GM19395 (cell line): ENCODE measurements around the gene APBB2.
"Not testable (repeated sequence)": the region's sequence is repeated elsewhere in the genome, so short reads cannot be mapped to it uniquely, and the experiment has no call there.

ENCODE experiments used
- ATAC-seq: cut with Tn5 transposase; IDR thresholded peaks from one replicate; pipeline ENCODE4 v1.9.1; 2021; ENCODE audit warnings: mild to moderate bottlenecking, moderate library complexity; ENCODE audit not compliant: unreplicated experiment

Gene APBB2

DNA sequence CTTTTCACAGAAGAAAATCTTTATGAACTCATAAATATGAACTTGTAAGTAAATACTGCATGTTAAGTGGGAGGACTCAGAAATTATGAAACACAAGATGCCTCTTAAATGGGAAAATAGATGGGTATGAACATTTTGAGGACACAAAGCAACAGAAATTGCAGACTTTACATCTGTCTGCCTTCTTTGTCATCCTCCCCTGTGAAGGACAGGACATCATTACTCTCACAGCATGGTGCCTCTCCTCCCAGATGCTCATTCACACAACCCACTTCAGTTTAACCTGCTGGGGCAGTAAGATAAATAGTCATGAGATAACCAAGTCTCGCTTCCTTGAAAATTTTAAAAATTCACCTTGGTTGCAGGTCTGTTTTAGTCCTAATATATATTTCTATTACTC lies 144.5 kb downstream of the APBB2 start:
- ATAC-seq, result no peak

DNA sequence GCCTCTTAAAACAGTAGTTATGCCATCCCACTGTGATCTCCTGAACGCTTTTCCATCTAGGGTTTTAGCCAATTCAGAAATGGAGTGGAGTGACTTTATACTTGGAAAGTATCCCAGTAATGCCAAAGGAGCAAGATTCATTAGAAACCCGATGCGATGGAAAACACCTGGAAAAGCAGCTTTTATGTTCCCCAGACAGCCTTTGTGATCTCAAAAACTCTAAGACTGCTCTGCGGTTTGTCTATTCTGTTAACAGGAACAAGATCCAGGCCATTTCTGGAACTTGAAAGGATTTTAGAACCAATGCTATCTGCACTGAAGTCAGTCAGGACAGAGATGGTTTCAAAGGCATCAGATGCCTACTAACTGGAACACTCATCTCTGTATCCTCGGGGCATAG lies 145.1 kb downstream of the APBB2 start:
- no peak for ATAC-seq

DNA sequence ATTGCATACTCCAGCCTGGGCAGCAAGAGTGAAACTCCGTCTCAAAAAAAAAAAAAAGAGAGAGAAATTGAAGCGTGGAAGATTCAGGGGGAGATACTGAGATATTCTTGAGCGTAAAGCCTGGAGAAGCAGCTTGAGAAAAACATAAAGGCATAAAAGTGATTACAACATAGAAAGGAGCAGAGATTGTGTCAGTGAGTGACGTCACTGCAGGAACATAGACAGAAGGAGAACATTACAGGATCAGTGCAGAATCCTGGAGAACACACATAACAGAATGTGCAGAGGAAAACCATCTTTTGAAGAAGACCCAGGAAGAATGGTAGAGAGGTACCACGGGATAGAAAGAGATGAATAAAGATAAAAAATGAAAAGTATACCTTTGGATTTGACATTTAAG lies 147.0 kb downstream of the APBB2 start:
- ATAC-seq, result no peak

DNA sequence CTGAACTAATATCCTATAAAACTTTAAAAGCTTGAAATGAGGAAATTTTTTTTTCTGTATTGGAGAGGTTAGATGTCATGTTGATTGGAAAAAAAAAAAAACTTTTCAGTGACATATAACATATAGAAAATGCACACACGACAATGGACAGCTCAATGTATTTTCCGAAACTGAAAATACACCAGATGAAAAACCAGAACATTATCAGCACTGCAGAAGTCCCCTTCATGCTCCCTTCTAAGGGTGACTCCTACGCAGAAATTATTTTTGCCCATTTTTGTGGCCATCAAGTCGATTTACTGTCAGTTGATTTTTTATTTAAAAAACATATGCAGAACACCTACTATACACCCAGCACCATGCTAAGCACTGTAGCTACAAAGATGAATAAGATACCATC lies 148.3 kb downstream of the APBB2 start:
- ATAC-seq, result no peak

DNA sequence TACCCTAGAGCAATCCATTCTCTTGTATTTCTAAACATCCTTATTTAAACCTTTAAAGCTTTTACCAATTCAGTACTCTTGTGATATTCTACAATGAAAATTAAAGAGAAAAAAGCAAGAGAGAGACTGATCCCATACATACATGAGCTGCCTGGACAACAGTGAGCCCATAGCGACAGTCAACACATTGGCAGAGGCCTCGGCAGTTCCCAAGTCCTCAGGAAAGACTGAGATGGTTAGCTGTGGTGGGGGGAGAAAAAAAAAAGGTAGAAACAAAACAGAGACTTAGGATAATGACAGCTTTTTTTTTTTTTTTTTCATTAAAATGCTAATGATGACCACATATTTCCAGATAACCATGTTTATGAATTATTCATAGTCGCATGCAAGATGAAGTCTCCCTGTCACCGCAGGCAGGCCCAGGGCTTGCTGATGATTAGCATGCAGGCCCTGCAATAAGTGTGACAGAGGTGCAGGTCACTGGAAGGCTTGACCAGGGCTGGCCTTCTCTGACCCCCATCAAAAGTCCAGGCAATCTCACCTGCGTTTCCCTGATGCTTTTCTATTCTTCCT lies 148.8 kb downstream of the APBB2 start:
- ATAC-seq, result no peak

DNA sequence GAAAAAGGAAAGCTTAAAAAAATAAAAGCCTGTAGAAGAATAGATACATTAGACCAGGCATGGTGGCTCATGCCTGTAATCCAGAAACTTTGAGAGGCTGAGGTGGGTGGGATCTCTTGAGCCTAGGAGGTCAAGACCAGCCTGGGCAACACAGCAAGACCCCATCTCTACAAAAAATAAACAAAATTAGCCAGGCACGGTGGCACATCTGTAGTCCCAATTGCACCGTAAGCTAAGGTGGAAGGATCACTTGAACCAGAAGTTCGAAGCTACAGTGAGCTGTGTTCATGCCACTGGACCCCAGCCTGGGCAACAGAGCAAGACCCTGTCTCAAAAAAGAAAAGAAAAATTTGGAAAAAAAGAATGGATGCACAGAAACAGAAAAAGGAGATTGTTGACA lies 149.4 kb downstream of the APBB2 start:
- ATAC-seq, result no peak

DNA sequence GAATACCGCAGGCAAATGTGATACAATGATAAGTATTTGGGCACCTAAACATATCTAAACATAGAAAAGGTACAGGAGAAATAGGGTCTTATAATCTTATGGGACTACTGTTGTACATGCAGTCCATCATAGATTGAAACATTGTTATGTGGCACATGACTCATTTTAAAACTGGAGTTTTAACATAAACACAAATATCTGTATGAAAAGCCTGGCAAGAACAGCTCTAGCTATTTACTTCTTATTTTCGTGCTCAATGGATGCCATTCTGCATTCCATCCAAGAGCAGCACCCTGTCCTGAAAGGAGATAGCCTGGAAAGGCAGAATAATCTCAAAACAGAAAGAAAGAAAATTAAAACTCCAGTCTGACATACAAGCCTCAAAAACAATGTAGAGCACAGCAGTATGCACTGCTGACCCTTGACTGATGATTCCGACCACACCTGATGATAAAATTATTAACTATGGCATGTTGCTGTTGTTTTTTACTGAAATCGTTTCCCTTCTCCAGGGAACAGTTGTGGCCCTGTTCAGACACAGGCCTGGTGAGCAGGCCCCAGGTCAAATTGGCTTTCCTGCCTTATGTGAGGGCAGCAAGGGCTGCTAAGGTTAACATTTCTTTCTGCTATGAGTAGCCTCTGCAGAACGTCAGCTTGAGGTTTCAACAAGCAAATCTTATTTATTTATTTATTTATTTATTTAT lies 152.7 kb downstream of the APBB2 start:
- ATAC-seq, result no peak

DNA sequence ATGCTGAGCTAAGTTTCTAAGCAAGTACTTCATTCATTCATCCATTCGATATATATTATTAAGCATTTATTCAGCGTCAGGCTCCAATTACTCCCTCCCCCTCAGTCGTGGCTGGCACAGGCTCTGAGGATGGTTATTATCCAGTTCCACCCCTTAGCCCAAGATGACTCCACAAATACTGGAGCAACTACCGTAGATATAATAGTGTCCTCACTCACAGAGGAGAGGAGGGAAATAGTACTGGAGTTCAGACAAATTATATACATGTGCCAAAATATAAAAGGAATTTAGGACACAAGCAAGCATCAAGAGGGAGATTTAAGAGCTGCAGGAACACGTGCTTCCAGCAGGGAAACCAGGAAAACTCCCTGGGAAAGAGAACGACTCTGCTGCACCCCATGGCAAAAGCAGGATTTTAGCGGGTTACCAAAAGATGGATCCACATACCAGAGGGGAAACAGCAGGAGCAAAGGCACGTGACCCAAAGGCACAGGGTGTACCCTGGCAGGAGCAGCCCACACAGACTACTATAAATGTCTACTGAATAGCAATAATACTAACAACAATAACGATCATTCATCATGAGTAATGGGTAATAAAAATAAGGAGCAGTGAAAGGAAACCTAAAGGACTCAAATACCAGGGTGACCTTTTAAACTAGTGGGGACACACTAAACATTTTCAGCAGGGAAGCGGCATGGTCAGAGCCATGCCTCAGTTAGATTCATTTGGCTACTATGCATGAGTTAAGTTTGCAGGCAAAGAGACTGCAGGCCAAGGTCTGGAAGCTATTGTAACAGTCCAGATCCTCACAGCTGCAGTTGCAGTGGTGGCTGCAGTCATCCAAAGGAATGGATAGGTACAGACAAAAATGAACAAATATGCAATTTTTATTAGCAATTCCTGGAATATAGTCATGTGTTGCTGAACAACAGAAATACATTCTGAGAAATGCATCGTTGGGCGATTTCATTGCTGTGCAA lies 153.7 kb downstream of the APBB2 start:
- ATAC-seq, result no peak

DNA sequence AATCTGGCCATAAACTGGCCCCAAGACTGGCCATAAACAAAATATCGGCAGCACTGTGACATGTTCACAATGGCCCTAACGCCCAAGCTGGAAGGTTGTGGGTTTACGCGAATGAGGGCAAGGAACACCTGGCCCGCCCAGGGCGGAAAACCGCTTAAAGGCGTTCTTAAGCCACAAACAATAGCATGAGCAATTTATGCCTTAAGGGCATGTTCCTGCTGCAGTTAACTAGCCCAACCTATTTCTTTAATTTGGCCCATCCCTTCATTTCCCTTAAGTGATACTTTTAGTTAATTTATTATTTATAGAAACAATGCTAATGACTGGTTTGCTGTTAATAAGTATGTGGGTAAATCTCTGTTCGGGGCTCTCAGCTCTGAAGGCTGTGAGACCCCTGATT lies 154.9 kb downstream of the APBB2 start:
- not testable (repeated sequence) for ATAC-seq

DNA sequence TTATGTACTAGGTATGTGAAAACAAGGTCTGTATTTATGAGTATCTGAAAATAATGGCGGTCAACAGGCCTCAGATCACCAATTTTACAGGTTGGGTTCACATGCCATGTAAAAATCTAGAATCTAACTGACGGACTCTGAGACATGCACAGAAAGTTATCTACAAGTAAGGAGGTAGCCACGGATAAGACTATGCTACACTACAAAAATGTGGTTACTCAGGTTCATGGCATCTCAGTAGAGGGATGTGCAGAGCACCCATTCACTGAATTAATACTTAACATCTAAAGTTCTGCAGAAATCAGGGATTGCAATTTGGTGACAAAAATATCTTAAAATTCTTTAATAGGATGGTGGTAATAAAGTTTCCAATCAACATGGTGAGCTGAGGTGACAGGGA lies 155.9 kb downstream of the APBB2 start:
- ATAC-seq, result no peak

DNA sequence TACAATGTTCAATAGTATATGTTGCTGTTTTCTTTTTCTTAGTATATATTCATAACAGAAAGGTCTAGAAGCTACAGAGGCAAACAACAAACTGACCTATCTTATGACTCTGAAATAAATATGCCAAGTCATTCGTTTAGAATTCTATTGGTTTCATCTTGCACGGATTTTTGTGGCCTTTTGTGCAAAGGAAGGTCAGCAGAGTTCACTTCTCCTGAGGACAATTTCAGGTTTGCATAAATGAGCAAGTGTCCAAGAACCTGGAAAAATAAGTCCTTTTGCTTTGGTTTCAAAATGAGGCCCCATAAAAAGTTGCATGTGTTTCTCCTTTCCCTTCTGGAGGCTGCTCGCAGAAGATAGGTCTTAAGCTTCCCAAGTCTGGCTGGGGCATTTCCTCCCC lies 156.9 kb downstream of the APBB2 start:
- no peak for ATAC-seq

DNA sequence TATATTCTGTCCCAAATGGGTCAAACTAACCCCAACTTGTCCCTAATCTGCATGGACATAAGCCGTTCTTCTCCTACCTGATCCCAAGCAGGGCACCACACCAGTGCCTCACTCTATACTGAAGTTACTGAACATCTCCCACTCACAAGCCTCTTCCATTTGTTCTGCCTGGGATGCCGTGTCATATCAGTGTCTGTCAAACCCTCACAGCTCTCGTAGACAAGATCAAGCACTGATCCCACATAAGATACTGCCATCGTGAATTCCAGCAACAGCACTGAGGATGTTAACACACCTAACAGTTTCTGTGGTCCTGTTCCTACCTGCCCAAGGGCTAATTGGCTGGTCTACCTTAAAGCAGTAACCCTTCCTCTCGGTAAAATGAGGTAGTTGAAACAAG lies 162.1 kb downstream of the APBB2 start:
- ATAC-seq, result no peak

DNA sequence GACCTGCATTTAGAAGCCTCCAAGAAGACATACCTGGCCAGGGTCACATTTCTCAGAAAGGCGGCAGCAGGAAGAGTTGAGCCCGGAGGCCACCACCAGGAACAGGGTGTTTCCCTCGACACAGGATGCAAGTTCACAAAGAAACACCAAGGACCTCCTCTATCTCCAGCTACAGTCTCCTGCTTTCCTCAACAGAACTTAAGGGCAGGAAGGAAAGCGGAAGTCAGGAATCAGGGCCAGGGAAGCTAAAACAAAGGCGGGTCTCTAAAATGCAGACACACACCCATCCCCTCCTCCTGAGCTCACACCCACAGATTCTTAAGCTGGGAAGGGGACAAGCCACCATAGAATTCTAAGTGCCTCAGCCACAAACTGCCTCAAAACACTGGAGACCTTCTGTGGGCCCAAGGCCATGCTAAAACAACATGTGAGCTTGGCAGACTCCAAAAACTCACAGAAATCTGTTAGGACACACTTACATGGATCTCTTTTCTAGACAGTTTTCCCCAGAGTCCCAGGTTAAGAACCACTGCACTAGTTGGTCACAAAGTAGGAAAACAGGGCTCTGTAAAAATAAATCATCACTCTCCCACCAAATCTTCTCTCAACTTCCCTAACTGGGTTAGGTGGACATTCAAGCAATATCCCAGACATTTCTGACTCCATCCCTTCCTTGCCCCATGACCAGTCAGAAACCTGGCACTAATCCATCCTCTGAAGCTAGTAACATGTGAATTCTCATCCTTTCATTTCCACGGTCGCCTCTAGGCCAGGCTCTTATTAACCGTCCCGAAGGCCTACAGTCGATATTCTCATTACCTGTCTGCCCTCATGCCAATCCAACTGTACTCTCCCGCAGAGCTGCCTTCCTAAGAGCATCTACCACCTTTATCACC lies 163.2 kb downstream of the APBB2 start:
- no peak for ATAC-seq

DNA sequence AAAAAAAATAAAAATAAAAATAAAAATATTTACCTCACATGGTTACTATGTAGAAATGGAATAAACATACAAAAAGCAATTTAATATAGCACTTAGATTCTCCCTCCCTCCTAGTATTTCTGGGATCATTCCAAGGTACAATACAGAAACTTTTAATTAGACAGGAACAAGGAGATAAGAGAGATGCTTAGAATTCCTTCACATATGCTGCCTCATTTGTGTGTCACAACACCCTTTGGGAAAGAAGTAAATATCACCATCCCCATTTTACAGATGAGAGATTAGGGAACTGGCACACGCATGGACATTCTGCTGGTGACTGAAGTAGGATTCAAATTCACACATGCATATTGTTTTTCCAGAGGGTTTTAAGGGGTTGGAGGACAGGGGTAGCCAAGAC lies 164.2 kb downstream of the APBB2 start:
- no peak for ATAC-seq

DNA sequence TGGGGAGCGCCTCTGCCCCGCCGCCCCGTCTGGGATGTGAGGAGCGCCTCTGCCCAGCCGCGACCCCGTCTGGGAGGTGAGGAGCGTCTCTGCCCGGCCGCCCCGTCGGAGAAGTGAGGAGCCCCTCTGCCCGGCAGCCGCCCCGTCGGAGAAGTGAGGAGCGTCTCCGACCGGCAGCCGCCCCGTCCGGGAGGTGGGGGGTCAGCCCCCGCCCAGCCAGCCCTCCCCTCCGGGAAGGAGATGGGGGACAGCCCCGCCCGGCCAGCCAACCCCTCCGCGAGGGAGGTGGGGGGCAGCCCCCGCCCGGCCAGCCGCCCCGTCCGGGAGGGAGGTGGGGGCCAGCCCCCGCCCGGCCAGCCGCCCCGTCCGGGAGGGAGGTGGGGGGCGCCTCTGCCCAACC lies 165.2 kb downstream of the APBB2 start:
- ATAC-seq, result not testable (repeated sequence)

DNA sequence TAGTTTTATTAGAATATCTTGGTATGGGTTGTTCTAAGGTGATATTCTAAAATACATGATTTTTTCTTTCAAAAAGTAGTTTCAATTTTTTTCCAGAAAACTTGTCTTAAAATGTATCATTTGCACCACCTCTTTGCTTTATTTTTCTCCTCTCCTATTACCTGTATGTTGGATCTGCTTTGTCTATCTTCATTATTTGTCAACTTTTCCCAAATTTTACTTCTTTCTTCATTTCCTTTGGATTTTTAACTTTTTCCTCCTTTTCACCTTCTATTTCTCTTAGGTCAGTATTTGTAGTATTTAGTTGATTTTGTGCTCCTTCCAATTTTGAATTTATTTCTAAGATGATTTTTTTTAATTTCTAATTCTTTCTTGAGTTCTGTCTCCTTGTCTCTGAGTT lies 169.6 kb downstream of the APBB2 start:
- ATAC-seq, result no peak

DNA sequence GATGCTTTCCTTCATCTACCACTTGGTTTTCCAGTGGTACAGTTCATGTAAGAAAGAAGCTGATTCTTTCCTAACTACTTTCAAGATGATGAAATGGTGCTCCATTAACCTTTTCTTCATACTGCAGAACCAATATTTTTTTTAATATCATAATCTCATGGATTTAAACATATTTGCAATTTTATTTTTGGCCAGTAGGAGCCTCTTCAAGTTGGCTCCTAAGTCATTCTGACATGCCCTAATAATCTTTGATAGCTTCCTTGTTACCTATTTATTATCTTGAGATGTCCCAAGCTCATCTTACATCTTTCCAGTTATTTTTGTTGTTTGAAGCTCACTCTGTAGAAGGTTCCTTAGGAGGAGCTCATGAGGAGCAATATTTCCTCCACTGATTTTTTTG lies 170.2 kb downstream of the APBB2 start:
- no peak for ATAC-seq

DNA sequence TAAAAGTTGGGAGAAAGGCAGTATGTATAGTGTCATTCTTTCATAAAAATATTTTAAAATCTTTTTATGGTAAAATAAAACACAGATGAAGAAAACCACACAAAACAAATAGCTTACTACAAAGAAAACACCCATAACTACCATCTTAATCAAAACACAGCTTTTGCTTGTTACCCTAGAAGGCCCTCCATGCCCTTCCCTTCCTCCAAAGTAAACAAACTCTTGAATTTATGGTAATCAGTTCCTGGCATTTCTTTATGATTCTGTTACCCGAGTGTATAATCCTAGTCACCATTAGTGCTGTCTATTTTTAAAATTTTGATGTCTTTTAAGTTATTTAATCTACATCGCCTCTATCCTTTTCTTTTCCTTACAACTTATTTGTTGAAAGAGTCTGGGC lies 170.9 kb downstream of the APBB2 start:
- ATAC-seq, result no peak

DNA sequence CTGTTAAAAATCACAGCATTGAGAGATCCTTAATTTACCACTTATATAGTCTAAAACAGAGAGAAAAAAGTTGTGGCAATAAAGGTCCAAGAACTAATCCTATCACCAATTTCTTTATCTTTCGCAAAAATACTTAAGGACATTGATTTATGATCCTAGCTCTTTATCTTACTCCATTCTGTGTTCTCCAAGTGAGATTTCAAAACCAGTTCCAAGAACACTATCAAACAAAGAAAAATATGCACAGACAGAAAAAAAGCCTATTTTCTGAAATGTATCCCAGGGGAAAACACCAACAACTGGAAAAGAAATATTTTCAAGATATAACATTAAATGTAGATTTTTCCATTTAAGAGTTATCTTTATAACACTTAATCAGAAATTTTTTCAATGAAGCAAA lies 172.8 kb downstream of the APBB2 start:
- no peak for ATAC-seq

DNA sequence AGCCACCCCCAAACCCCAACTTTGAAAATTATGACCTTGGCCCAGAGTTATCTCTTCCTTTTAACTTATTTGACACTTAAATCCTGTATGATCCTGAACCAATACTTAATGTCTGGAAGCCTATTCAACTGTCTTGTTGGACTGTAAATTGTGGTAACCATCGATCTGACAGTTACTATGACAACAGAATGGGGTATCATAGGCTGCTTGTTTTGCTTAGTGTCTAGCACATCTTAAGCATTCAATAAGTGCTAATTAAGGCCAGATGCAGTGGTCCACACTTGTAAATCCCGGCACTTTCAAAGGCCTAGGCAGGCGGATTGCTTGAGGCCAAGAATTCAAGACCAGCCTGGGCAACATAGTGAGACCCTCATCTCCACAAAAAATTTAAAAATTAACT lies 175.0 kb downstream of the APBB2 start:
- no peak for ATAC-seq

DNA sequence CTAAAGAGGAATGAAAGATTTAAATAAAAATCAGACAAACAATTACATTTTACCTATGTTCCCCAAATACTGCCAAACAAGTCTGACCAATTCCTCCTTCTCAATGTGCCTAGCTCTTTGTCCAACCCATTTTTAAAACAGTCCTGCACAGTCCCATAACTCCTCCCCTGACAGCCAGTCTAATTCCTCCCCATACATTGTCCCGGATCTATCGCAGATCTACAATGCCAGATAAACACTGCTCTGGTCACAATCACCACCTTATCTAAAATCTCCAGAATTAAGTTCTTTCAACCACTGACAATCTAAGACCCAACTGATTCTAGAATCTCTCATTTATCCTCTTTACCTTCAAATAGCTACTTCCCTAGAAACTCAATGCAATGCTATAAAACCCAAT lies 176.0 kb downstream of the APBB2 start:
- no peak for ATAC-seq
